Putamen (tissue), 1 donor: ENCODE results near the gene ORM1.
"Not testable (repeated sequence)": the region's sequence is repeated elsewhere in the genome, so short reads cannot be mapped to it uniquely, and the experiment has no call there.

Source experiments
- DNase-seq: peaks from one replicate; pipeline ENCODE4 v3.0.0-alpha.2; 2016; ENCODE audit warnings: low spot score

Gene ORM1

DNA sequence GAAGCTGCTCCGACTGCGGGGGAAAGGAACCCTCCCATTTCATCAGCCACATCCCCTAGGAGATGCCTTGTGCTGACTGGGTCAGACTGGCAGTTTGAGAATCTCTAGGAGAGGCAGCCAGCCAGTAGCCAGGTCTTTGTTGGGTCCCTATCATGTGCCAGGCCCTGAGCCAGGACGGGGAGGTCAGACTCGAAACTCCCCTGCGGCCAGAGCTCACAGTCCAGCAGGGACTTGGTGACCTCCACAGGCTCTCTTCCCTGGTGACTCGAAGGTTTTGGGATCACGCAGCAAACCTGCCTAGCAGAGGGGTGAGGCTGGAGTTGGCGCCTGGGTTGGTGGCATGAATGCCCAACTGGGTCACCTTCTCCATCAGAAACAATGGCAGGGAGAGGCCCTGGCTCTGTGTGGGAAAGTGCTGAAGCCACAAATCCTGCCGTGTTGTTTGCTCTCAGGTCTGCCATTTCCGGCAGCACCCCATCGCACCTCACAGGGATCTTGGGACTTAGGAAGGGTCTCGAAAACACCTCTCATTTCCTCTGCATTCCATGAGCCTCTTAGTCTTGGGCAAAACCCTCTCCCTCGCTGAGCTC, 14.4 kb upstream of the ORM1 start:
- DNase-seq: no peak

DNA sequence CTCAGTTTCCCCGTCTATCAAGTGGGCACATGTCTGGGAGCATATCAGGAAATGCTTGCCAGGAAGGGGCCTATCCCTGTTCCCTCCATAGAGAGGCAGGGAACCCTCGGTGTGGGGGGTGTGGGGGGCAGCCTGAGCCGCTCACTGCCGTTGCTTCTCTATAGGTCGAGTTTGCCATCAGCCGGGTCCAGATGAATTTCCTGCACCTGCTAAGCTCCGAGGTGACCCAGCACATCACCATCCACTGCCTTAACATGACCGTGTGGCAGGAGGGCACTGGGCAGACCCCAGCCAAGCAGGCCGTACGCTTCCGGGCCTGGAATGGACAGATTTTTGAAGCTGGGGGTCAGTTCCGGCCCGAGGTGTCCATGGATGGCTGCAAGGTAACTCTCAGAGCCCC, 13.8 kb upstream of the ORM1 start:
- DNase-seq: no peak

DNA sequence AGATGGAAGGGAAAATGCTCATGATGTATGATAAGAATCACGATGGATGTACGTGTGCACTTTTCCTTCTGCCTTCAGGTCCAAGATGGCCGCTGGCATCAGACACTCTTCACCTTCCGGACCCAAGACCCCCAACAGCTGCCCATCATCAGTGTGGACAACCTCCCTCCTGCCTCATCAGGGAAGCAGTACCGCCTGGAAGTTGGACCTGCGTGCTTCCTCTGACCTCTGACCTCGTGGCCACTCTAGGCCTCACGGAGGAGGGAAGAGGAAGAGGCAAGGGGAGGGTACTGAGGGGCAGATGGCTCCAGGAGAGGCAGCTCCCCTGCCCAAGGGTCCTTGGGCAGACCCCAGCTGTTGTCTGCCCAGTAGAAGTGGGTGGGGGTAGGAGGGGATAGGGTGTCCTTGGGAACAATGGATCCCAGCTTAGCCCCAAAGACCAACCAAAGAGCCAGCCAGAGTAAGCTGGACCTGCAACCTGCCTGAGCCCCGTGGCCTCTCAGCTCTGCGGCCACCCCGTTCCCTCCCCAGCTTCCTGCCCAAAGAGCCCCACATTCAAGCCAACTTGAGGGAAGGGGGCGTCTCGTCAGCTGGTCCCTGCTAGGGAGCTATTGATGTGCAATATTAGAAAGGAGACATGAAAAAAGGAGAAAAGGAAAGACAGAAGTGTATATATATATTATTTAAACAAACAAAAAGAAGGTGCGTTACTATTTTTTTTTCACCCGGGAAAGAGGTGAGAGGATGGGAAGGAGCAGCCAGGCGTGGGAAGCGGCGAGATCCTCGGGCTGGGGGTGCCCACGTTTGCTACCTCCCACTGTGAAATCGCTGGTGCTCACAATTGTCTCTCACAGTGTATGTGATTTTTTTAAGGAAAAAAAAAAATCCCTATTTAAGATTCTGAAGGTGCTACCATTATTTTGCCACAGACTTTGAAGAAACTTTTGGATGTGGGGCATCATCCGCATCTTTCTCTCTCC, 12.1 kb upstream of the ORM1 start:
- no peak for DNase-seq

DNA sequence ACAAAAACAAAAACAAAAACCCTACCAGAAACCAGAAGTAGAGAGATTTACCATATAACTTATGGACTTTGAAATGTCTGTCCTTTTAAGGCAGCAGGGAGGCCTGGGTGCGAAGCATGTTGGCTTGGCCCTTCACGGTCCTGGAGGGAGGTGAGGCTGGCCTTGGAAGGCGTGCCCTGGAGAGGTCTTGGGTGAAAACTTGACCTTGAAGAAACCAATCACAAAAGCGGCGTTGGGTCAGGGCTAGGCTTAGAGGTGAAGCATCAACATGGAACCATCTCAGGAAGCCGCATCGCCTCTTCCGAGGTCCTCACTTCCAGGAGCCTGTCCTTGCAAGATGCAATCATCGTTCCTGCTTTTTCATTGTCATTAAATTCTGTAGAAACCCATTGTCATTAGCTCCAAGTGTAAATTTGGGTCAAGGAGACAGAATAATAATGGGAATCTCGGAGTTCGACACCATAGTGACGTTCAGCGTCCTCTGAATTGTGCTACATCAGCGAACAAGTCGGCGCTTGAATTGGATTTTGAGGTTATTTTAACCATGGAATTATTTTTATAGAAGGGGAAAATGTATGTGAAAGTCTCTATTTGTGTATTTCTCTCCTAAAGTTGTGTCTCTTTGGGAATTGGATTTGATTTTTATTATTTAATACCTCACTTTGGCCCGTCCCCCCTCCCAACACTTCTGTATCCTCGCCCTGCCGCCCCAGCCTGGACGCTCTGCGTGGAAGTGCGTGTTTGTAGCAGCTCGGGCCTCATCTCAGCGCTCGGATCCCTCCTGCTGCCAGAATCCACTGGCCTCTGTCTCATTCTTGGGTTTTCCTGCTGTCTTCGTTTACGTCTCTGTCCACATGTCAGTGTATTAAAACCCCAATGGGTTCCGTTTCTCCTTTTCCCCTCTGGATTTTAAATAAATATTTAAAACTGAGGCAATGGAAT, 11.1 kb upstream of the ORM1 start:
- DNase-seq: no peak

DNA sequence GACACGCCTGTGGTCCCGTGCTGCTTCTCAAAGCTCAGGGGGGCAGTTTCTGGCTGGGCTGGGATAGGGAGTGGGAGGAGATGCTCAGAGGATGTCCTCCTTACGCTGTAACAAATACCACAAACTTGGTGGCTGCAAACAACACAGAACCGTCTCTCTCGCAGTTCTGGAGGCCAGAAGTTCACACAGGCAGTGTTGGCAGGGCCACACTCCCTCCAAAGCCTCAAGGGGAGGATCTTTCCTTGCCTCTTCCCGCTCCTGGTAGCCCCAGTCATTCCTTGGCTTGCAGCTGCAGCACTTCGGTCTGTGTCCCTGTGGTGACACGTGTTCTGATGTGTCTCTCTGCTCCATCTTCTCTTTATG, 10.4 kb upstream of the ORM1 start:
- DNase-seq: no peak

DNA sequence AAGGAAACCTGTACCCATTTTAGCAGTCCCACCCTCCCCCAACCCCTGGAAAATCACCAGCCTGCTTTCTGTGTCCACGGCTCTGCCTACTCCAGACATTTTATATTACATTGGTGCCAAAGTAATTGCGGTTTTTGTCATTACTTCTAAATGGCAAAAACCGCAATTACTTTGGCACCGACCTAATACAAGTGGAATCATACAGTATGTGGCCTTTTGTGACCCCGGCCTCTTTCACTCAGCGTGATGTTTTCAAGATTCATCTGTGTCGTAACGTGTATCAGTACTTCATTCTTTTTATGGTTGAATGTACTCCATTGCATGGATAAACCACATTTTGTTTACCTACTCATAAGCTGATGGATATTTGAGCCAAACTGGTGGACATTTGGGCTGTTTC, 9.7 kb upstream of the ORM1 start:
- DNase-seq: no peak

DNA sequence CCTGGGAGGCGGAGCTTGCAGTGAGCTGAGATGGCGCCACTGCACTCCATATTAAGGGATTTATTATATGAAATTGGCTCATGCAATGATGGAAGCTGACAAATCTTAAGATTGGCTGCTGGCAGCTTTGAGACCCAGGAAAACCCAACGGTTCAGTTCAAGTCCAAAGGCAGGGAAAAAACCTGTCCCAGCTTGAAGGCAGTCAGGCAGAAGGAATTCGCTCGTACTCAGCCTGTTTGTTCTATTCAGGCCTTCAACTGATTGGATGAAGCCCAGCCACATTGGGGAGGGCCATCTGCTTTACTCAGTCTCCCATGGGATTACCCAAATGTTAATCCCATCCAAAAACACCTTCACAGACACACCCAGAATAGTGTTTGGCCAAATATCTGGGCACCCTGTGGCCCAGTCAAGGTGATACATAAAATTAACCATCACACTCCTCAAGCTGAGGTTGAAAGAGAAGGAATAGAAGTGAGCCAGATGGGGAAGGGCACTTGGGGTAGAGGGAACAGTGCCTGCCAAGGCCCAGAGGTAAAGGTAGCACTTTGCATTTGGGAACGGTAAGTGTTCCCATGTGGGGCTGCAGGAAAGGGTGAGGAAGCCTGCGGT, 8.5 kb upstream of the ORM1 start:
- no peak for DNase-seq

DNA sequence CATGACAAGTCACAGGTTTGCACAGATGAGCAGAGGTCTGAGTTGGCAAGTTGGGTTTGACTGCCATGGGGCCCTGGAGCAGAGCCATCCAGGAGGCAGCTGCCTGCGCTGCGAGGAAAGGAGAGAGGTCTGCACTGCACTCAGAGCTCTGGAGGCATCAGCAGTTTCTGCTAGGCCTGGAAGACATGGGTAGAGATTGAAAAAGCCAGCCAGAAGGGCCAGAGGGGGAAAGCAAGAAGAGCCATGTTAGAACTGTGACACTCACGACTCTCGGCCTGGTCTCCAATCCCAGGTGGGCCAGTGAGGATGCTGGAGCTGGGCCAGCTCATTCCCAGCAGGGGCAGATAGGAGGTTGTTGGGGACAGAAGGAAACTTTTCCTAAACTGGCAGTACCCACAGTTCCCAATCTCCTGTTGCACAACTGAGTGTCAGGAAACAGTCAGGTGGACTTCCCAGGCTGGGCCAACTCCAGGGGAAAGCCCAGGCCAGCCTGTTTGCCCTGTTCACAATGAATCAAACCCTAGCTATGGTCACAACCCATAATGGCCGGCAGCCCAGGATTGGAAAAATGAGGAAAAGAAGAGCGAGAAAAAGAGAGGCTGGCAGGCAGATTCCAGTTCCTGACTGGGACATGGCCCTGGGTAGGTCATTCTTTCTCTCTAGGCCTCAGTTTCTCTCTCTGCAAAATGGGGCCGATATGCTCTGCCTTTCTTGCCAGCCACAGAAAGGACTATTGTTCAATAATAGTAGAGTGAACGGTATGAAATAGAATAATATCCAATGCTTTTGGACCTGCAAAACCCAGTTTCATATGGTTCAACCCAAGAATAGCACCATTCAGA, 7.8 kb upstream of the ORM1 start:
- DNase-seq: no peak

DNA sequence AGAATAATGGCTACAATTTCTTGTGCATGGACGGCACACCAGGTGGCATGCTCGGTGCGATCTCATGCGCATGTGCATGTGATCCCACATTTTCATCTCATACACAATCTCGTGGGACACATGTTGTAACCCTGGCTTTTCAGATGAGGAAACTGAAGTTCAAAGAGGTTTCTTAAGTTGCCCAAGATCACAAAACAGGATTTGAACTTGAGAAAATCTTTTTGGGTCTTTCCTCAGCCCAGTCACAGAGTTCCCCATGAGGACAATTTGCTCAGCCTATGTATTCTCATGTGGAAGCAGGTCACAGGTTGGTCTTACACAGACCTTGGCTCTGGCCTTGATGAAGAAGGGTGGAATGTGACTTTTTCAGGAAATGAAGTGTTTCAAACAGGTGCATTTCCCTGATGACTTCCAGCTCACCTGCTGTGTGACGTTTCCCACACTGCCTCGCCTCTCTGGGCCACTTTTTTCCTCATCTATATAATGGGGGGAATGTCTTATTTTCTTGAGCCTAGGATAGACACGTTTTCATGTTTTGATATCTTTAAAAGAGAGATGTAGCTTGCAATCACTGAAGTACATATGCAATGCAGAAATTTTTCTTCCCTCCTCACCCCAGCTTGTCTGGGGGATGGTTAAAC, 7.1 kb upstream of the ORM1 start:
- DNase-seq: no peak

DNA sequence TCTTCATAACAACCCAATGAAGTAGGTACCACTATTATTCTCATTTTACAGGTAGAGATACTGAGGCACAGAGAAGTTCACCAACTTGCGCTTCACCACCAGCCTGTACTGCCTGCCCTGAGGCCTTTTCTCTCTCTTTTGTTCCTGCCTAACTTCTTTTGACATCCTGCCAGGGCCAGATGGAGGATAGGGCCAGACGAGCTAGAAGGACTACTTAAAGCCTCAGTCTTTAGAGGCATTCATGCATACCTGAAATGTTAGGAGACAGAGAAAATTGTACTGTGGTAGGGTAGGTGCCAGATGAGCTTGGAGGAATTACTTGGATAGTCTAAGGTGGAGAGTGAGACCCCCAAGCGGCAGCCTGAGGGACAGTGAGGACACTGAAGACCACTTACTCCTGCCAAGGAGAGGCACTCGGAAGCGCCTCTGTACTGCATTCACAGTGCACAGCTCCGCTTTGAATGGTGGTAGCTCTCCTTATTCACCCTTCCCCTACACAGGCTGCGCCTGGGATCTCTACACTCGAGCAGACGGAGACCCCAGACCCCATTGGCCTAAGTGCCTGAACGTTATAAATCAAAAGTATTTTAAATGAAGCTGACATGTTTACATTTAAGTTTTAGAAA, 6.2 kb upstream of the ORM1 start:
- no peak for DNase-seq

DNA sequence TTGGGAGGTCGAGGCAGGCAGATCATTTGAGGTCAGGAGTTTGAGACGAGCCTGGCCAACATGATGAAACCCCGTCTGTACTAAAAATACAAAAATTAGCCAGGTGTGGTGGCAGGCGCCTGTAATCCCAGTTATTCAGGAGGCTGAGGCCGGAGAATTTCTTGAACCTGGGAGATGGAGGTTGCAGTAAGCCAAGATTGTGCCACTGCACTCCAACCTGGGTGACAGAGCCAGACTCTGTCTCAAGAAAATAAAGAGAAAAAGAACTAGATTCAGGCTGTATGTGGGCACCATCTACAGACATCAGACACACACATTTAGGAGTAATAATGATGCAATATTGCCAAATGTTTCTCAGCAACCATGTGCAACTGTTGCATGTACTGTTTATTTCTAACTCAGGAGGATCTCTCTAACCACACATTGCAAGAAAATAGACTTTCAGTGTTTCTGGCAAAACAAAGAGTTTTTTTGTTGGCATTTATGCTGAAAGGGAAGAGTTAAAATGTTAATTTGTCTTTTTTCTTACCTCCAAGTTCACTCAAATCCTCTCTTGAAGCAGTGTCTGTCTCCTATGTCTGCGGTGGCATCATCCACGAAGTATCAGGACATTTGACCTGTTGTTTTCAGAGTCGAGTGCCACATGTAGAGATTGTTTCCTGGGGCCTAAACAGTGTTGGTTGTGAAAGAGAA, 5.1 kb upstream of the ORM1 start:
- no peak for DNase-seq

DNA sequence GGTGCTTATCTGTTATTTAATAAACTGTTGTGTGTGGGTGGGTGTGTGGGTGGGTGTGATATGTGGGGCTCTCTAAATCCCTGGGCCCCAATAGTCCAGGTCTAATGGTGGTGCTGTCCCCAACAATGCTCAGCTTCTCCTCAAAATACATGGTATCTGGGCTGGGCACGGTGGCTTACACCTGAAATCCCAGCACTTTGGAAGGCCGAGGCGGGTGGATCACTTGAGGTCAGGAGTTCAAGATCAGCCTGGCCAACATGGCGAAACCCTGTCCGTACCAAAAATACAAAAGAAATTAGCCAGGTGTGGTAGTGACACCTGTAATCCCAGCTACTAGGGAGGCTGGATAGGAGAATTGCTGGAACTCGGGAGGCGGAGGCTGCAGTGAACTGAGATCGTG, 4.5 kb upstream of the ORM1 start:
- no peak for DNase-seq

DNA sequence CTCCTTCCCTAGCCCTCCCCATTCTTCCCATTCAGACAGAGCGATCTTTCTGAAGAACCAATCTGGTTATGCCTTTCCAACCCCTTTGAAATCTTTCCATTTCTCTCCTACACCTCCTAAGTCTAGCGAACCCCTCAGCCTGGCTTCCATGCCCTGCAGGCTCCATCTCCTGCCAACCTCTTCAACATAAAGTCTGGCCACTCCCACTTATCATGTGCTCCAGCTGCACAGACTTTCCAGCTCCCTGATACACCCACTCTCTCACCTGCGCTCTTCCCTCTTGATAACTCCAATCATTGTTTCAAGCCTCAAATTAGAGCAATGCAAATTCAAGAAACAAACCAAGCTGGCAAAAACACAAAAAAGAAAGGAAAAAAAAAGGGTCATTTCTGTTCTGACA, 3.8 kb upstream of the ORM1 start:
- peak; percentile 29 for DNase-seq

DNA sequence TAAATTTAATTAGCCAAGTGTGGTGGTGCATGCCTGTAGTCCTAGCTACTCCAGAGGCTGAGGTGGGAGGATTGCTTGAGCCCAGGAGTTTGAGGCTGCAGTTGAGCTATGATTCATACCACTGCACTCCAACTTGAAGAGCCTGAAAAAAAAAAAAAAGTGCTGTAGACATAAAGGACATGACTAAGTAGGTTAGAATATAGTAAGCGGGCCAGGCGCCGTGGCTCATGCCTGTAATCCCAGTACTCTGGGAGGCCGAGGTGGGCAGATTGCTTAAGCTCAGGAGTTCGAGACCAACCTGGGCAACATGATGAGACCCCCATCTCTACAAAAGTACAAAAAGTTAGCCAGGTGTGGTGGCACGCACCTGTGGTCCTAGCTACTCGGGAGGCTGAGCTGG, 2.2 kb upstream of the ORM1 start:
- not testable (repeated sequence) for DNase-seq

DNA sequence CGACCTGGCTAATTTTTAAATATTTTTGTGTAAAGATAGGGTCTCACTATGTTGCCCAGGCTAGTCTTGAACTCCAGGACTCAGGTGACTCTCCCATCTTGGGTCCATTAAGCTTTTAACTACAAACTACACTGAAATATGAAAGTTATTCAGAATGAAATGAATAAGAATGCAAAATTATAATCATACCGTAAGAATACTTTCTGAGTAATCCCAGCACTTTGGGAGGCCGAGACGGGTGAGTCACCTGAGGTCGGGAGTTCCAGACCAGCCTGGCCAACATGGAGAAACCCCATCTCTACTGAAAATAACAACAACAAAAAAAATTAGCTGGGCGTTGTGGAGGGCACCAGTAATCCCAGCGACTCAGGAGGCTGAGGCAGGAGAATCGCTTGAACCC, 1.1 kb upstream of the ORM1 start:
- no peak for DNase-seq

DNA sequence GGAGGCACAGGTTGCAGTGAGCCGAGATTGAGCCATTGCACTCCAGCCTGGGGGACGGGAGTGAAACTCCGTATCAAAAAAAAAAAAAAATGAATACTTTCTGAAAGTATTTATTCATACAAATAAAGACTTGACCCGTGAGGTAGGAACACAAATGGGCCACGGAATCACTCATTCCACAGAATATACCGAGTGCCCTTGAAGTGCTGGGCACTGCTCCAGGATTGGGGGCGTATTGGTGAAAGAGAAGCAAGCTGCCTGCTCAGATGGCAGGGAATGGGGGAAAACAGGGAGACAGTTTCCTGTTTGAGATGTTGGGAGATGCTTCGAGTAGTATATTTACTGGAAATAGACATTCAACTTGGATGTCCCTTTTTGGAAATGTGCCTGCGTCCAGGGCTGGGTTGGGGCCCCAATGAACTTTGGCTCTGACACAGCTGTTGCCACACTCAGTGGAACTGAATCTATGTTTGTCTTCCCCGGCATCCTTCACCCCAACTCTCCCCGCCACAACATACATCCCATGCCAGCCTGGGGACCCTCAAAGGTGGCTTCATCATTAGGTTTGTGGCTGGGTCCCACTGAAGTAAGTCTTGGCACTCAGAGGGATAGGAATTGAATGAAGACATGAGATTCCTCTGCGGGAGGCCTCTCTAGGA, 609 bp upstream of the ORM1 start:
- not testable (repeated sequence) for DNase-seq

DNA sequence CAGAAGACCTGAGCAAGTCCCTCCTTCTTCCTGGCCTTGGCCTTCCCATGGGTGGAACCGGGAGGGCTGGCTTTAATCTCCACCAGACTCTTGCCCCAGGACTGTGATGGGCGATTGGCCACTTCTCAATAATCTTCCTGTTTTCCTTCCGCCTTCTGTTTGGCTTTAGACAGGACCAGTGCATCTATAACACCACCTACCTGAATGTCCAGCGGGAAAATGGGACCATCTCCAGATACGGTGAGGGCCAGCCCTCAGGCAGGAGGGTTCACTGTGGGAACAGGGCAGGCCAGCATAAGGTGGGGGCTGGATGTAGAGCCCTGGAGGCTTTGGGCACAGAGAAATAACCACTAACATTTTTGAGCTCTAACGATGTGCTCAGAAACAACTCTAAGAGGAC, 951 bp downstream of the ORM1 start:
- DNase-seq: not testable (repeated sequence)

DNA sequence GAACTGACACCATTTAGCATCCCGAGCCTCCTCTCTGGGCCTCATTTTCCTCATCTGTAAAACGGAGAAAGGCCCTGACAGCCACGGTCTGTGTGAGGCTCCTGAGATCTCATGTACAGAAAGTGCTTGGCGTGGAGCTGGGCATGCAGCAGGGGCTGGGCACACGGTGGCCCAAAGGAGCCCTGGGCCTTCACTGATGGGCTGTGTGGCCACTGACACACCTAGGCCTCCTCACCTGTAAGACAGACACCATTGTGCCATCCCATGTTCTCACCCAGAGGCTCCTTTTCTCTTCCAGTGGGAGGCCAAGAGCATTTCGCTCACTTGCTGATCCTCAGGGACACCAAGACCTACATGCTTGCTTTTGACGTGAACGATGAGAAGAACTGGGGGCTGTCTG, 1.6 kb downstream of the ORM1 start:
- no peak for DNase-seq

DNA sequence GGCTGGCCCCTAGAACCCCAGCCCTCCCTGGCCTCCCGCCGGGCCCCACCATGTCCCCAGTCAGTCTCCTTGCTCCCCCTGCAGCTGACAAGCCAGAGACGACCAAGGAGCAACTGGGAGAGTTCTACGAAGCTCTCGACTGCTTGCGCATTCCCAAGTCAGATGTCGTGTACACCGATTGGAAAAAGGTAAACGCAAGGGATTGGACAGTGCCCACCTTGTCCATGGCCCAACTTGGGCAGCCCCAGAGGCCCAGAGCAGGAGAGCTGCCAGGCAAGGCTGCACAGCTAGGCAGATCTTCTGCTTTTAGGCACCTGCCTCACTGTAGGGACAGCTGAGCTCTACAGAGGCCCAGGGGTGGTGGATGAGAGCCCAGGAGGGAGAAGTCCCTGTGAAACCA, 2.1 kb downstream of the ORM1 start:
- DNase-seq: not testable (repeated sequence)
